Glomerular endothelial cell (primary cell): ENCODE results near the gene DNAJC11. TPM values are rescaled to one million over a fixed set of nuclear protein-coding genes. Genes with fewer than 3 reads are reported as not detected.

Experiments used
- DNase-seq: peaks from one replicate; pipeline ENCODE4 v3.0.0-alpha.2; 2011; ENCODE audit warnings: low read depth, low spot score; ENCODE audit errors: extremely low read depth
- total RNA-seq: library from RNA; depleted of rRNA; stranded (reverse); fragments of >200 nt; gene quantifications from 2 replicates; pipeline ENCODE4 v1.2.3, GENCODE V29; 2015

Gene DNAJC11
- total RNA-seq, 1 donor from 2014 or later = 49.6 TPM

GRCh38 chr1:6627031-6627430 lies 74.6 kb downstream of the DNAJC11 start:
- no peak for DNase-seq

GRCh38 chr1:6625584-6626149 lies 75.9 kb downstream of the DNAJC11 start:
- no peak for DNase-seq

GRCh38 chr1:6624710-6625583 lies 76.7 kb downstream of the DNAJC11 start, which contains the start of gene THAP3:
Gene THAP3 (plus strand): TSS chr1:6624868. CDS start chr1:6625219, 351 bp downstream.
- DNase-seq = no peak

GRCh38 chr1:6623269-6623965 lies 78.2 kb downstream of the DNAJC11 start:
- no peak for DNase-seq

- no peak for DNase-seq
These were observed 79.0 kb downstream of the DNAJC11 start for GRCh38 chr1:6622396-6623152.

GRCh38 chr1:6621429-6622391 lies 79.9 kb downstream of the DNAJC11 start:
- no peak for DNase-seq

- DNase-seq = no peak
These were observed 82.6 kb downstream of the DNAJC11 start for GRCh38 chr1:6619045-6619444.

GRCh38 chr1:6614929-6615785 lies 86.5 kb downstream of the DNAJC11 start:
- no peak for DNase-seq

- DNase-seq = no peak
These were observed 87.3 kb downstream of the DNAJC11 start for GRCh38 chr1:6614019-6614928.

GRCh38 chr1:6613361-6614018 lies 88.1 kb downstream of the DNAJC11 start, which contains the start of gene PHF13:
Gene PHF13 (plus strand): TSS chr1:6613731. CDS start chr1:6614067, 336 bp downstream.
- DNase-seq = no peak

GRCh38 chr1:6612641-6613360 lies 88.8 kb downstream of the DNAJC11 start:
- DNase-seq = no peak

GRCh38 chr1:6603915-6604558 lies 97.6 kb downstream of the DNAJC11 start:
- DNase-seq = no peak

GRCh38 chr1:6603238-6603914 lies 98.2 kb downstream of the DNAJC11 start:
- DNase-seq = no peak

- no peak for DNase-seq
These were observed 98.9 kb downstream of the DNAJC11 start, which contains the start of gene KLHL21 for GRCh38 chr1:6602669-6603237. Gene KLHL21 (minus strand): TSS chr1:6602869. CDS start chr1:6602817, 52 bp downstream.
